HepG2 (cell line): ENCODE data around the gene SMYD2. TPM values are rescaled to one million over a fixed set of nuclear protein-coding genes. Genes with fewer than 3 reads are reported as not detected.
A peak's percentile ranks its signal among the peaks of the same experiment; 100 is the strongest.

Experiments
- ATM ChIP-seq: fragments of 450-650 bp; IDR thresholded peaks from 2 replicates; pipeline ENCODE4 v1.7.1; 2017; ENCODE audit warnings: mild to moderate bottlenecking, borderline replicate concordance
- CHCHD3 ChIP-seq: sonication (generic); formaldehyde crosslinking; IDR thresholded peaks from 2 replicates; pipeline ENCODE4 v1.8.0; 2022; ENCODE audit warnings: mild to moderate bottlenecking, missing genetic modification reagents, moderate library complexity
- GABPA ChIP-seq, 2 experiments: IDR thresholded peaks; 2 replicates each; pipeline ENCODE4 v1.6.1; 2011 to 2016; ENCODE audit warnings: low read depth in 2 of 2, low read length in 1 of 2, missing biosample characterization in 1 of 2, missing genetic modification characterization in 1 of 2
- GTF2F1 ChIP-seq: fragments of 150-350 bp; IDR thresholded peaks from 2 replicates; pipeline ENCODE4 v1.6.1; 2014; ENCODE audit warnings: low read length
- HHEX ChIP-seq: IDR thresholded peaks from 2 replicates; pipeline ENCODE4 v1.6.1; 2016; ENCODE audit warnings: control low read depth
- HNRNPH1 ChIP-seq: fragments of 200-400 bp; formaldehyde crosslinking; optimal IDR thresholded peaks from 2 replicates; pipeline ENCODE3; 2017; ENCODE audit warnings: mild to moderate bottlenecking, low read depth, low read length
- HNRNPUL1 ChIP-seq: fragments of 200-400 bp; formaldehyde crosslinking; IDR thresholded peaks from 2 replicates; pipeline ENCODE4 v1.6.1; 2017; ENCODE audit warnings: low read depth, mild to moderate bottlenecking, low read length, moderate library complexity
- KDM1A ChIP-seq: IDR thresholded peaks from 2 replicates; pipeline ENCODE4 v1.6.1; 2016; ENCODE audit warnings: missing compliant biosample characterization
- KMT2B ChIP-seq: IDR thresholded peaks from 2 replicates; pipeline ENCODE4 v1.6.1; 2016; ENCODE audit warnings: missing genetic modification reagents, missing compliant biosample characterization
- PCBP2 ChIP-seq: fragments of 200-400 bp; formaldehyde crosslinking; optimal IDR thresholded peaks from 2 replicates; pipeline ENCODE3; 2018; ENCODE audit warnings: low read length, low read depth; ENCODE audit not compliant: poor library complexity, severe bottlenecking
- REXO4 ChIP-seq: sonication (generic); formaldehyde crosslinking; IDR thresholded peaks from 2 replicates; pipeline ENCODE4 v1.8.0; 2022; ENCODE audit warnings: missing genetic modification reagents, mild to moderate bottlenecking, borderline replicate concordance
- SMAD3 ChIP-seq: sonication (generic); formaldehyde crosslinking; IDR thresholded peaks from 2 replicates; pipeline ENCODE4 v1.4.0; 2020; ENCODE audit warnings: missing genetic modification reagents
- SMC3 ChIP-seq: IDR thresholded peaks from 2 replicates; pipeline ENCODE4 v1.6.1; 2011; ENCODE audit warnings: low read length, improper control_type of control experiment
- THAP11 ChIP-seq: IDR thresholded peaks from 2 replicates; pipeline ENCODE4 v1.6.1; 2016; ENCODE audit warnings: missing biosample characterization, missing genetic modification reagents
- YEATS2 ChIP-seq: sonication (generic); formaldehyde crosslinking; IDR thresholded peaks from 2 replicates; pipeline ENCODE4 v1.4.0; 2020; ENCODE audit warnings: missing genetic modification reagents, borderline replicate concordance
- ZEB1 ChIP-seq: IDR thresholded peaks from 2 replicates; pipeline ENCODE4 v1.6.1; 2012; ENCODE audit warnings: mild to moderate bottlenecking, low read depth, inconsistent platforms; ENCODE audit not compliant: insufficient replicate concordance
- ZFP41 ChIP-seq: sonication (generic); formaldehyde crosslinking; IDR thresholded peaks from 2 replicates; pipeline ENCODE4 v1.4.0; 2020; ENCODE audit warnings: mild to moderate bottlenecking, missing genetic modification reagents, borderline replicate concordance
- ZMYM2 ChIP-seq: sonication (generic); formaldehyde crosslinking; IDR thresholded peaks from 2 replicates; pipeline ENCODE4 v1.8.0; 2022; ENCODE audit warnings: mild to moderate bottlenecking, missing genetic modification reagents
- ZNF33B ChIP-seq: sonication (generic); formaldehyde crosslinking; IDR thresholded peaks from 2 replicates; pipeline ENCODE4 v1.5.1; 2020; ENCODE audit warnings: mild to moderate bottlenecking, missing genetic modification reagents
- ZNF343 ChIP-seq: sonication (generic); formaldehyde crosslinking; IDR thresholded peaks from 2 replicates; pipeline ENCODE4 v1.4.0; 2020; ENCODE audit warnings: mild to moderate bottlenecking, missing genetic modification reagents
- polyA plus RNA-seq, 8 experiments: library from polyadenylated mRNA; depleted of rRNA in 3 of 8; stranded (reverse) in 7 of 8; unstranded in 1 of 8; fragments of >200 nt; fragmentation: Illumina TruSeq in 4 of 8; extraction: Trizol in 4 of 8; gene quantifications; 2 replicates each; pipeline versions ENCODE4 v1.2.1 to v1.2.3, GENCODE V29; 2011 to 2016; ENCODE audit warnings: low read depth in 4 of 8, missing spikeins in 1 of 8, mixed read lengths in 1 of 8; ENCODE audit not compliant: insufficient read depth in 1 of 8
- total RNA-seq, 5 experiments: library from RNA; depleted of rRNA; stranded (reverse); fragments of >200 nt; fragmentation: Illumina TruSeq; extraction: Trizol; gene quantifications; 2 replicates each; pipeline ENCODE4 v1.2.3, GENCODE V29; 2016; ENCODE audit warnings: low read depth in 1 of 5
- TF ChIP-seq, protein P1 (sequence below): sonication (generic); formaldehyde crosslinking; IDR thresholded peaks from 2 replicates; pipeline ENCODE4 v1.9.0; 2022; ENCODE audit warnings: low read depth, missing genetic modification reagents
- TF ChIP-seq, protein P2 (sequence below): IDR thresholded peaks from 2 replicates; pipeline ENCODE4 v1.6.1; 2016; ENCODE audit warnings: low read depth, missing genetic modification reagents, missing compliant biosample characterization
- TF ChIP-seq, protein P3 (sequence below): conservative IDR thresholded peaks from 2 replicates; pipeline ENCODE4 v1.6.1; 2018; ENCODE audit warnings: missing genetic modification reagents

SMYD2 gene
- total and polyA plus RNA-seq, 2 of the 13 experiments (the other 11 are each of a cell fraction or from before 2014, with no cell fraction given) = 72.7 to 139 TPM

DNA sequence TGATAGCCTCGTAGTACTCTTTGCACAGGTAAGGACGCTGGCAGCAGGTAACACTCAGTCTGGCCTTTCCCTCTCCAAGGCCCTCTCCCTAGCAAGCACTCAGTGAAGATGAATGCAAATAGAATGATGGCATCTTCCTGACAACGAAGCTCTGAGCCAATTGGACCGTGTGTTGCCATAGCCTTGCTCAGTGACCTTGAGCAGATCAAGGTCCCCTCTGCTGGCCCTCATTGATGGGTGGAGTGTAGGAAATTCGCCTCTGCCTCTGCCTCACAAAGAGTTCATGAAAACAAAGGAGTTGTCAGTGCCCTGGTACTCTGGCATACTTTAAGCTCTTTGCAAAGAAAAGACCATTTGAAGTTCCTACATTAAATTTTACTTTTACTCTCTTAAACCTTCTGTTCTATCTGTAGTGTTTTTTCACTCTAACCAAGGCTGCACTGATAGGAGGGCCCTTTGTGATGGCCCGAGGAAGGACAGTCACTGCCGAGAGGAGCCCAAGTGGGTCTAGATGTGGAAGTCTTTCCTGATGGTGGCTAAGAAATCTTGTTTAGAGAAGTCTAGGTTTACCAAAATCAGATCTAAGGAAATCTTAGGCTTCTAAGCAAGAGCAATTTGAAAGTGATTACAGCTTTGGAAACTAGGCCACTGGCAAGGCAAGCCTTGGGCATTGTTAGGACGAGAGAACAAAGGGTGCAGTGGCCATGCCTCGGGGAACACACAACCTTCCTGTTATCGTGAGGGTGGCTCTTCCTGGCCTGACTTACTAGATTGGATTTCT is 38.2 kb downstream of the SMYD2 start (continued):
- TF ChIP-seq, protein P1, sequence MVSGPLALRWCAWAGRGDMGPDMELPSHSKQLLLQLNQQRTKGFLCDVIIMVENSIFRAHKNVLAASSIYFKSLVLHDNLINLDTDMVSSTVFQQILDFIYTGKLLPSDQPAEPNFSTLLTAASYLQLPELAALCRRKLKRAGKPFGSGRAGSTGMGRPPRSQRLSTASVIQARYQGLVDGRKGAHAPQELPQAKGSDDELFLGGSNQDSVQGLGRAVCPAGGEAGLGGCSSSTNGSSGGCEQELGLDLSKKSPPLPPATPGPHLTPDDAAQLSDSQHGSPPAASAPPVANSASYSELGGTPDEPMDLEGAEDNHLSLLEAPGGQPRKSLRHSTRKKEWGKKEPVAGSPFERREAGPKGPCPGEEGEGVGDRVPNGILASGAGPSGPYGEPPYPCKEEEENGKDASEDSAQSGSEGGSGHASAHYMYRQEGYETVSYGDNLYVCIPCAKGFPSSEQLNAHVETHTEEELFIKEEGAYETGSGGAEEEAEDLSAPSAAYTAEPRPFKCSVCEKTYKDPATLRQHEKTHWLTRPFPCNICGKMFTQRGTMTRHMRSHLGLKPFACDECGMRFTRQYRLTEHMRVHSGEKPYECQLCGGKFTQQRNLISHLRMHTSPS (CRISPR knock-in tag) = no peak
- TF ChIP-seq HNRNPUL1 (no peak), ZEB1 (peak; percentile 35), KMT2B (CRISPR knock-in tag) (no peak), ZNF343 (CRISPR knock-in tag) (no peak), SMC3 (0 out of 2 replicates have a peak, but pooled peaks have one; percentile 21), THAP11 (CRISPR knock-in tag) (no peak), KDM1A (CRISPR knock-in tag) (0 out of 2 replicates have a peak, but pooled peaks have one; percentile 54), GABPA (IDR thresholded peaks at IDR 0.05; ENCODE audit: low read depth, low read length) (no peak), GABPA (CRISPR knock-in tag; IDR thresholded peaks at IDR 0.05; ENCODE audit: low read depth) (no peak), ZFP41 (no peak), PCBP2 (no peak), ATM (no peak), HNRNPH1 (no peak), ZNF33B (no peak), GTF2F1 (no peak), HHEX (no peak), SMAD3 (CRISPR knock-in tag) (no peak; the same call in 1 of the 2 replicates), REXO4 (no peak), CHCHD3 (CRISPR knock-in tag) (no peak), YEATS2 (CRISPR knock-in tag) (no peak), ZMYM2 (CRISPR knock-in tag) (no peak)
- TF ChIP-seq, protein P2, sequence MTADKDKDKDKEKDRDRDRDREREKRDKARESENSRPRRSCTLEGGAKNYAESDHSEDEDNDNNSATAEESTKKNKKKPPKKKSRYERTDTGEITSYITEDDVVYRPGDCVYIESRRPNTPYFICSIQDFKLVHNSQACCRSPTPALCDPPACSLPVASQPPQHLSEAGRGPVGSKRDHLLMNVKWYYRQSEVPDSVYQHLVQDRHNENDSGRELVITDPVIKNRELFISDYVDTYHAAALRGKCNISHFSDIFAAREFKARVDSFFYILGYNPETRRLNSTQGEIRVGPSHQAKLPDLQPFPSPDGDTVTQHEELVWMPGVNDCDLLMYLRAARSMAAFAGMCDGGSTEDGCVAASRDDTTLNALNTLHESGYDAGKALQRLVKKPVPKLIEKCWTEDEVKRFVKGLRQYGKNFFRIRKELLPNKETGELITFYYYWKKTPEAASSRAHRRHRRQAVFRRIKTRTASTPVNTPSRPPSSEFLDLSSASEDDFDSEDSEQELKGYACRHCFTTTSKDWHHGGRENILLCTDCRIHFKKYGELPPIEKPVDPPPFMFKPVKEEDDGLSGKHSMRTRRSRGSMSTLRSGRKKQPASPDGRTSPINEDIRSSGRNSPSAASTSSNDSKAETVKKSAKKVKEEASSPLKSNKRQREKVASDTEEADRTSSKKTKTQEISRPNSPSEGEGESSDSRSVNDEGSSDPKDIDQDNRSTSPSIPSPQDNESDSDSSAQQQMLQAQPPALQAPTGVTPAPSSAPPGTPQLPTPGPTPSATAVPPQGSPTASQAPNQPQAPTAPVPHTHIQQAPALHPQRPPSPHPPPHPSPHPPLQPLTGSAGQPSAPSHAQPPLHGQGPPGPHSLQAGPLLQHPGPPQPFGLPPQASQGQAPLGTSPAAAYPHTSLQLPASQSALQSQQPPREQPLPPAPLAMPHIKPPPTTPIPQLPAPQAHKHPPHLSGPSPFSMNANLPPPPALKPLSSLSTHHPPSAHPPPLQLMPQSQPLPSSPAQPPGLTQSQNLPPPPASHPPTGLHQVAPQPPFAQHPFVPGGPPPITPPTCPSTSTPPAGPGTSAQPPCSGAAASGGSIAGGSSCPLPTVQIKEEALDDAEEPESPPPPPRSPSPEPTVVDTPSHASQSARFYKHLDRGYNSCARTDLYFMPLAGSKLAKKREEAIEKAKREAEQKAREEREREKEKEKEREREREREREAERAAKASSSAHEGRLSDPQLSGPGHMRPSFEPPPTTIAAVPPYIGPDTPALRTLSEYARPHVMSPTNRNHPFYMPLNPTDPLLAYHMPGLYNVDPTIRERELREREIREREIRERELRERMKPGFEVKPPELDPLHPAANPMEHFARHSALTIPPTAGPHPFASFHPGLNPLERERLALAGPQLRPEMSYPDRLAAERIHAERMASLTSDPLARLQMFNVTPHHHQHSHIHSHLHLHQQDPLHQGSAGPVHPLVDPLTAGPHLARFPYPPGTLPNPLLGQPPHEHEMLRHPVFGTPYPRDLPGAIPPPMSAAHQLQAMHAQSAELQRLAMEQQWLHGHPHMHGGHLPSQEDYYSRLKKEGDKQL = no peak
- TF ChIP-seq, protein P3, sequence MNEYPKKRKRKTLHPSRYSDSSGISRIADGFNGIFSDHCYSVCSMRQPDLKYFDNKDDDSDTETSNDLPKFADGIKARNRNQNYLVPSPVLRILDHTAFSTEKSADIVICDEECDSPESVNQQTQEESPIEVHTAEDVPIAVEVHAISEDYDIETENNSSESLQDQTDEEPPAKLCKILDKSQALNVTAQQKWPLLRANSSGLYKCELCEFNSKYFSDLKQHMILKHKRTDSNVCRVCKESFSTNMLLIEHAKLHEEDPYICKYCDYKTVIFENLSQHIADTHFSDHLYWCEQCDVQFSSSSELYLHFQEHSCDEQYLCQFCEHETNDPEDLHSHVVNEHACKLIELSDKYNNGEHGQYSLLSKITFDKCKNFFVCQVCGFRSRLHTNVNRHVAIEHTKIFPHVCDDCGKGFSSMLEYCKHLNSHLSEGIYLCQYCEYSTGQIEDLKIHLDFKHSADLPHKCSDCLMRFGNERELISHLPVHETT = no peak
